KBM-7 (cell line): ENCODE data around the gene SYT12.

Experiments
- DNase-seq: peaks from one replicate; pipeline ENCODE4 v3.0.0-alpha.2; 2015
- in situ Hi-C: fragments of 300-500 bp; cut with MboI; formaldehyde crosslinking; loops from 2 replicates; pipeline ENCODE4 v1.14.3; 2020; ENCODE audit warnings: low sequenced_read_pairs, low pct_unique_long_range_greater_than_20kb, mixed read lengths

The SYT12 gene

GRCh38 chr11:67076202-67076601, 53.3 kb downstream of the SYT12 start:
- no peak for DNase-seq
- in situ Hi-C loops = no loop called here

- DNase-seq = no peak
- in situ Hi-C loops = no loop called here
These were observed 56.3 kb downstream of the SYT12 start for GRCh38 chr11:67079065-67079705.

DNA sequence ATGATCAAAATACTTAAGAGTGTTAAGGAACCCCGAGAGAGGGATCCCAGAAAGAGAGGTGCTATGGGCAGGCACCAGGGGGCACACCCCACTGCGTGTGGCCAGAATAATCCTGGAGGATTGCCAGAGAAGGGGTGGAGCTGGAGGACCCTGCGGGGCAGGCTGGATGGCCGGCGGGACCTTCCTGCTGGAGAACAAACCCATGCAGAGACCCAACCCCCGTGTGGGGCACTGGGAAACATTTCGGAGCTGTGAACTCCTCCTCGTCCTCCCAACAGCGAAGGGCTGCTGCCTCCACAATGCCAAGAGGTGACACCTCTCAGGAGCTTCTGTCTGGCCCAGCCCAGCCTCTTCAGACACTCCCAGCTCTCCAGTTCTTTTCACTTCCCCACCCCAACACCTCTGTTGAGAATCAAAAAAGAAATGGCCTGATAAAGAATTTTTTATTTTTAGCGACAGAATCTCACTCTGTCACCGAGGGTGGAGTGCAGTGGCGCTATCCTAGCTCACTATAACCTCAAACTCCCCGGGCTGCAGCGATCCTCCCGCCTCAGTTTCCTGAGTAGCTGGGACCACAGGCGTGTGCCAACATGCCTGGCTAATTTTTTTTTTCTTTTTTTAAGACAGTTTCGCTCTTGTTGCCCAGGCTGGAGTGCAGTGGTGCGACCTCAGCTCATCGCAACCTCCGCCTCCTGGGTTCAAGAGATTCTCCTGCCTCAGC, 59.3 kb downstream of the SYT12 start:
- in situ Hi-C loops = no loop called here
- DNase-seq = peak; percentile 56

DNA sequence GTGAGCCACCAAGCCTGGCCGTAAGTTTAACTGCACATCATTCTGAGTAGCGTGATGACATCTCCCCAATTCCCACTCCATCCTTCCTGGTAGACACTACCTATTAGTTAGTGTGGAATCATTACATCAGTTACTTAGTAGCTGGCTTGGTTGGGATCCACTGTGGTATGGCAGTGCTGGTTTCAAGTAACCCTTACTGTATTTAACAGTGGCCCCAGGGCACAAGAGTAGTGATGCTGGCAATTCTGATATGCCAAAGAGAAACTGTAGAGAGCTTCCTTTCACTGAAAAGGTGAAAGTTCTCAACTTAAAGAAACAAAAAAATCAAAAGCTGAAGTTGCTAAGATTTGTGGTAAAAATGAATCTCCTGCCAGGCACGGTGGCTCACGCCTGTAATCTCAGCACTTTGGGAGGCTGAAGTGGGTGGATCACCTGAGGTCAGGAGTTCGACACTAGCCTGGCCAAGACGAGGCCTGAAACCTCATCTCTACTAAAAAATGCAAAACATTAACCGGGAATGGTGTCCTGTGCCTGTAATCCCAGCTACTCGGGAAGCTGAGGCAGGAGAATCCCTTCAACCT, 60.9 kb downstream of the SYT12 start:
- in situ Hi-C loops = no loop called here
- no peak for DNase-seq

DNA sequence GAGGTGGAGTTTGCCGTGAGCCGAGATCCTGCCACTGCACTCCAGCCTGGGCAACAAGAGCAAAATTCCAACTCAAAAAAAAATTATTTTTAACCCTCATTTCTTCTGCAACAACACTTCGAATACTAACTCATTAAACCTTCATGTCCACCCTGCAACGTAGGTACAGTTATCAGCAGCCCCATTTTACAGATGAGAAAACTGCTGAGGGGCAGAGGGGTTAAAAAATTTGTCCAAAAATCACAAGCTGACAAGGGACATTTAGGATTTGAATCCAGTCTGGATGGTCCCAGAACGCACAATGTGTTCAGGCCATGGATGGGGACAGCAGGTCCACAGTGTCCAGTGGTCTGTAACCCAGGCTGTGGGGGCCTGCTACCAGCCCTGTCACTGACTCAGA, 62.7 kb downstream of the SYT12 start:
- in situ Hi-C loops = no loop called here
- no peak for DNase-seq

GRCh38 chr11:67090717-67091116, 67.8 kb downstream of the SYT12 start:
- DNase-seq = no peak
- in situ Hi-C loops = no loop called here

DNA sequence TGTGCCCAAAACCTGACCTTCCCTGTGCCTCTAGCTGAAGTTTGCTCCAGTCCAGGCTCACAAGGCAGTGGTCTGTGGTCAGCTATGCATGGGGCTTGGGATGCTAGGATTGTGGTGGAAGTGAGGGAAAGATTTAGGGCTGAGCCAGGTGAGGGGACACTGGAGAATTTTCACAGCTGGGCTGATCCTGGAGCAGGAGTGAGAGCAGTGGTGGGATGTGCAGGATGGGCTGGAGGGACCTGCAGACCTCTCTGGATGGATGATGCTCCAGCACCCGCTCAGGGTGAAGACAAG, 72.2 kb downstream of the SYT12 start:
- in situ Hi-C loops = no loop called here
- DNase-seq = no peak

DNA sequence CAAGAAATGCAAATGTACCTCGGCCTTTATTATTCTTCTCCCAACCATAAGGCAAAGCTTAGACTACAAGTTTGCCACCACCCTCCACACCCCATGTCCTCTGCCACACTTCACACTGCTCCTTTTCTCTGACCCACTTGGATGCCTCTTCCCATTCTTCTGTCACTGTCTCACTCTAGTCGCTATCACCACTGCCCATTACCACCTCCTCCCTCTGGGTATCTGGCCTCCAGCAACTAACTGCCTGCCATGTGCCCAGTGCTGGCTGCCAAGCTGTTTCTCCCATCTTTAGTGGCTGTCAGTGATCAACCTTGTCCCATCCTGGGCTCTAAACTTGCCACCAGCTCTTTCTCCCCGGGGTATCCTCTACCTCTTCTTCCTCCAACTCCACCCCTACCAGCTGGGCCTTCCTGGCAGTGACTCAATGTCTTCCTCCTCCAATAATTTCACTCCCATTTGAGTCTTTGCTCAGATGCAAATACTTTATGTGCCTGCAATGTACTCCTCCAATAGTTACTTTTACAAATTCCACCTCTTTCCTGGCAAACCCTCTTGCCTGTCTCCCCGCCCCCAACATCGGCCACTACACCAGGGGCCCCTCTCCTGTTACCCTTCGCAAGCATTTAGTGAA, 76.0 kb downstream of the SYT12 start:
- no peak for DNase-seq
- in situ Hi-C loops = no loop called here

GRCh38 chr11:67099831-67100324, 76.9 kb downstream of the SYT12 start:
- DNase-seq = peak; percentile 23
- in situ Hi-C loops = no loop called here
